ENCODE measurements around the gene RBM42.

GRCh38 chr19:35637165-35637564, 8.3 kb downstream of the RBM42 start:
- no peak for TF ChIP-seq EP300 (IDR thresholded peaks at IDR 0.05)
- no peak for TF ChIP-seq POLR2AphosphoS5 (IDR thresholded peaks at IDR 0.05)
- TF ChIP-seq CTCF (IDR thresholded peaks at IDR 0.05) = no peak

All from stomach (tissue), 4 donors.